Panc1 (cell line): ENCODE measurements around the gene UBASH3B. TPM values are rescaled to one million over a fixed set of nuclear protein-coding genes. Genes with fewer than 3 reads are reported as not detected.

Source experiments
- ATAC-seq: fragments of 200-7000 bp; cut with Tn5 transposase; 2 replicates; pipeline ENCODE4 v1.9.1; 2020; ENCODE audit warnings: mild to moderate bottlenecking, moderate library complexity
- BruUV-seq: library from RNA; stranded (reverse); fragments of 400-500 nt; replicated peaks from 2 replicates; lab custom pipeline; 2021; lab: Mats Ljungman, UMichigan
- CTCF ChIA-PET: fragments of 300-600 bp; sonication (Branson Sonifier 250); formaldehyde crosslinking; loops from one replicate; lab custom pipeline; 2022; ENCODE audit warnings: antibody characterized with exemption; lab: Charles Lee
- POLR2A ChIA-PET: fragments of 300-600 bp; sonication (Branson Sonifier 250); formaldehyde crosslinking; loops from one replicate; lab custom pipeline; 2022; ENCODE audit warnings: antibody characterized with exemption; lab: Charles Lee
- DNase-seq: peaks from one replicate; pipeline ENCODE4 v3.0.0-alpha.2; 2010; ENCODE audit warnings: low read depth, low spot score
- H3K27ac ChIP-seq: 2 replicates; pipeline ENCODE4 v1.5.1; 2011; ENCODE audit warnings: mild to moderate bottlenecking, low read length, inconsistent platforms
- H3K27me3 ChIP-seq: fragments of 200-500 bp; sonication (Bioruptor generic); 2 replicates; pipeline ENCODE4 v1.6.0; 2014; ENCODE audit warnings: low read length, inconsistent platforms; ENCODE audit not compliant: control insufficient read depth, insufficient read depth
- H3K36me3 ChIP-seq: fragments of 200-500 bp; sonication (Bioruptor generic); 2 replicates; pipeline ENCODE4 v1.5.1; 2014; ENCODE audit warnings: inconsistent platforms, mild to moderate bottlenecking, low read length, moderate library complexity; ENCODE audit not compliant: control insufficient read depth, insufficient read depth
- H3K4me1 ChIP-seq: 2 replicates; pipeline ENCODE4 v1.5.1; 2011; ENCODE audit warnings: inconsistent platforms, mild to moderate bottlenecking, low read length, moderate library complexity; ENCODE audit not compliant: control insufficient read depth, insufficient read depth
- H3K4me3 ChIP-seq, 2 experiments: 2 replicates each; pipeline ENCODE4 v1.5.1; 2011 to 2012; ENCODE audit warnings: low read depth in 2 of 2, low read length in 2 of 2, mild to moderate bottlenecking in 2 of 2, inconsistent platforms in 1 of 2, moderate library complexity in 1 of 2
- H3K9me3 ChIP-seq: fragments of 200-500 bp; sonication (Bioruptor generic); 2 replicates; pipeline ENCODE4 v1.5.1; 2014; ENCODE audit warnings: low read depth, mild to moderate bottlenecking, inconsistent platforms, low read length, moderate library complexity; ENCODE audit not compliant: control insufficient read depth, insufficient read depth
- CTCF ChIP-seq: fragments of 450-650 bp; IDR thresholded peaks from 2 replicates; pipeline ENCODE4 v1.5.1; 2017; ENCODE audit warnings: mild to moderate bottlenecking
- POLR2AphosphoS5 ChIP-seq: IDR thresholded peaks from 2 replicates; pipeline ENCODE4 v1.6.1; 2012; ENCODE audit warnings: mild to moderate bottlenecking, low read depth, low read length, moderate library complexity
- REST ChIP-seq, 2 experiments: IDR thresholded peaks; 2 replicates each; pipeline ENCODE4 v1.6.1; 2011 to 2012; ENCODE audit warnings: low read depth in 2 of 2, control low read depth in 1 of 2, low read length in 1 of 2, mild to moderate bottlenecking in 1 of 2, moderate library complexity in 1 of 2; ENCODE audit not compliant: insufficient read depth in 1 of 2
- SIN3A ChIP-seq: IDR thresholded peaks from 2 replicates; pipeline ENCODE4 v1.6.1; 2012; ENCODE audit warnings: low read depth, mild to moderate bottlenecking, low read length, moderate library complexity, borderline replicate concordance; ENCODE audit not compliant: insufficient read depth
- TCF7L2 ChIP-seq: IDR thresholded peaks from 2 replicates; pipeline ENCODE4 v1.6.1; 2011; ENCODE audit warnings: mild to moderate bottlenecking, low read depth, low read length, inconsistent platforms
- in situ Hi-C: cut with HindIII; loops from 2 replicates; pipeline ENCODE4 v1.10.0; 2016; ENCODE audit warnings: low sequenced_read_pairs, low pct_unique_long_range_greater_than_20kb
- intact Hi-C: fragments of 100-400 bp; cut with micrococcal nuclease; formaldehyde crosslinking; loops from one replicate; pipeline ENCODE4 v1.10.0; 2022; ENCODE audit not compliant: unreplicated experiment
- total RNA-seq: library from RNA; stranded (reverse); gene quantifications from one replicate; pipeline ENCODE4 v1.2.1, GENCODE V29; 2021; ENCODE audit not compliant: unreplicated experiment

Gene UBASH3B
- total RNA-seq, 1 experiment from 2014 or later, result 55.1 TPM

GRCh38 chr11:122650619-122651018 is 4.9 kb upstream of the UBASH3B start:
- H3K9me3 ChIP-seq, result no peaks in the 10 kb centered on the region
- H3K4me3 ChIP-seq, result no peak overlapping the region
- no peak for DNase-seq
- CTCF ChIA-PET, result interaction anchor here (0.6 kb wide), 1 partner anchor 204 kb away, joined by 3 read pairs; no protein-coding TSS in a partner anchor
- H3K27ac ChIP-seq, result no peak overlapping the region
- in situ Hi-C loops, result no loop called here
- no peaks in the 10 kb centered on the region for H3K27me3 ChIP-seq
- intact Hi-C loops, result no loop called here
- peaks cover 8% of the 10 kb centered on the region for H3K4me1 ChIP-seq
- no peaks in the 10 kb centered on the region for H3K36me3 ChIP-seq
- BruUV-seq, result no TSS peak
- ATAC-seq, result no peak
- POLR2A ChIA-PET, result no interaction called here
- no peak for TF ChIP-seq CTCF
- no peak for TF ChIP-seq POLR2AphosphoS5
- no peak for TF ChIP-seq REST (IDR thresholded peaks at IDR 0.05; ENCODE audit: insufficient read depth in 1 of 2, low read depth in 2 of 2, low read length in 1 of 2)
- TF ChIP-seq TCF7L2, result no peak
- TF ChIP-seq SIN3A, result no peak

GRCh38 chr11:122652495-122652894 is 3.0 kb upstream of the UBASH3B start:
- in situ Hi-C loops (no loop called here), intact Hi-C loops (no loop called here)
- Histone ChIP-seq H3K4me1 (peaks cover 6% of the 10 kb centered on the region), H3K36me3 (no peaks in the 10 kb centered on the region), H3K4me3 (no peak overlapping the region), H3K9me3 (no peaks in the 10 kb centered on the region), H3K27me3 (no peaks in the 10 kb centered on the region), H3K27ac (no peak overlapping the region)
- CTCF ChIA-PET, result no interaction called here
- no TSS peak for BruUV-seq
- TF ChIP-seq CTCF (no peak), TCF7L2 (no peak), SIN3A (no peak), POLR2AphosphoS5 (no peak), REST (IDR thresholded peaks at IDR 0.05; ENCODE audit: insufficient read depth in 1 of 2, low read depth in 2 of 2, low read length in 1 of 2) (no peak)
- DNase-seq (no peak), ATAC-seq (no peak)
- POLR2A ChIA-PET, result no interaction called here
